ENCODE data around the gene SUPT3H. TPM values are rescaled to one million over a fixed set of nuclear protein-coding genes. Genes with fewer than 3 reads are reported as not detected.

SUPT3H gene
- total and polyA plus RNA-seq, 12 donors = 10.0 to 56.2 (median 16.6) TPM

- Histone ChIP-seq H3K27ac (no peak overlapping the region), H3K4me3 (no peak overlapping the region), H3K36me3 (replicated peaks in 1 of 2) (no peaks in the 10 kb centered on the region), H3K27me3 (no peaks in the 10 kb centered on the region), H3K9me3 (replicated peaks in 1 of 3) (no peaks in the 10 kb centered on the region), H3K4me1 (replicated peaks in 1 of 2) (no peaks in the 10 kb centered on the region)
- TF ChIP-seq POLR2A (IDR thresholded peaks at IDR 0.05) (no peak), CTCF (IDR thresholded peaks at IDR 0.05) (no peak)
- no peak for DNase-seq
- intact Hi-C loops (cut with DNase I) = no loop called here
Measured at GRCh38 chr6:45126033-45126432, 251.7 kb downstream of the SUPT3H start.

- no peaks in the 10 kb centered on the region for H3K9me3 ChIP-seq (replicated peaks in 1 of 3)
- H3K27ac ChIP-seq = no peak overlapping the region
- no peak for TF ChIP-seq CTCF (IDR thresholded peaks at IDR 0.05)
- TF ChIP-seq POLR2A (IDR thresholded peaks at IDR 0.05) = no peak
- intact Hi-C loops (cut with DNase I) = no loop called here
- H3K27me3 ChIP-seq = no peaks in the 10 kb centered on the region
- H3K4me3 ChIP-seq = no peak overlapping the region
- DNase-seq = no peak
- no peaks in the 10 kb centered on the region for H3K4me1 ChIP-seq (replicated peaks in 1 of 2)
- 90 to 100% (median 96%) methylated on average over 1 of the region's 1 CpG for WGBS, 4 donors
- no peaks in the 10 kb centered on the region for H3K36me3 ChIP-seq (replicated peaks in 1 of 2)
Measured at GRCh38 chr6:45123023-45123422, 254.7 kb downstream of the SUPT3H start.

GRCh38 chr6:45118754-45119153 is 259.0 kb downstream of the SUPT3H start:
- H3K27me3 ChIP-seq = no peaks in the 10 kb centered on the region
- H3K36me3 ChIP-seq (replicated peaks in 1 of 2) = no peaks in the 10 kb centered on the region
- no peak for DNase-seq
- 38 to 72% (median 55%) methylated on average over 1 of the region's 1 CpG for WGBS, 4 donors
- intact Hi-C loops (cut with DNase I) = no loop called here
- H3K9me3 ChIP-seq (replicated peaks in 1 of 3) = no peaks in the 10 kb centered on the region
- no peak overlapping the region for H3K27ac ChIP-seq
- TF ChIP-seq CTCF (IDR thresholded peaks at IDR 0.05) (no peak), POLR2A (IDR thresholded peaks at IDR 0.05) (no peak)
- no peaks in the 10 kb centered on the region for H3K4me1 ChIP-seq (replicated peaks in 1 of 2)
- no peak overlapping the region for H3K4me3 ChIP-seq

- H3K9me3 ChIP-seq (replicated peaks in 1 of 3) = no peaks in the 10 kb centered on the region
- H3K27me3 ChIP-seq = no peaks in the 10 kb centered on the region
- no peaks in the 10 kb centered on the region for H3K4me1 ChIP-seq (replicated peaks in 1 of 2)
- no peak for TF ChIP-seq POLR2A (IDR thresholded peaks at IDR 0.05)
- TF ChIP-seq CTCF (IDR thresholded peaks at IDR 0.05) = no peak
- no peaks in the 10 kb centered on the region for H3K36me3 ChIP-seq (replicated peaks in 1 of 2)
- H3K27ac ChIP-seq = no peak overlapping the region
- DNase-seq = no peak
- no peak overlapping the region for H3K4me3 ChIP-seq
- intact Hi-C loops (cut with DNase I) = no loop called here
Measured at GRCh38 chr6:45116714-45117410, 260.9 kb downstream of the SUPT3H start.
